HEK293T (cell line): ENCODE results near the gene CPAMD8.

Experiments used
- BHLHE40 ChIP-seq: fragments of 450-650 bp; IDR thresholded peaks from 2 replicates; pipeline ENCODE4 v1.6.1; 2016; ENCODE audit warnings: mild to moderate bottlenecking, moderate library complexity, borderline replicate concordance
- ELF4 ChIP-seq: fragments of 450-650 bp; IDR thresholded peaks from 2 replicates; pipeline ENCODE4 v1.6.1; 2017; ENCODE audit warnings: antibody characterized with exemption
- FOXA1 ChIP-seq: fragments of 450-650 bp; IDR thresholded peaks from 2 replicates; pipeline ENCODE4 v1.6.1; 2016; ENCODE audit warnings: mild to moderate bottlenecking
- FOXK2 ChIP-seq: fragments of 450-650 bp; IDR thresholded peaks from 2 replicates; pipeline ENCODE4 v1.6.1; 2016; ENCODE audit warnings: mild to moderate bottlenecking
- FOXM1 ChIP-seq: fragments of 450-650 bp; IDR thresholded peaks from 2 replicates; pipeline ENCODE4 v1.6.1; 2017; ENCODE audit warnings: mild to moderate bottlenecking, borderline replicate concordance
- HDGF ChIP-seq: fragments of 450-650 bp; IDR thresholded peaks from 2 replicates; pipeline ENCODE4 v1.6.1; 2017; ENCODE audit warnings: antibody characterized with exemption, borderline replicate concordance
- LEF1 ChIP-seq: fragments of 450-650 bp; IDR thresholded peaks from 2 replicates; pipeline ENCODE4 v1.6.1; 2017; ENCODE audit warnings: mild to moderate bottlenecking, borderline replicate concordance
- NFRKB ChIP-seq: fragments of 450-650 bp; IDR thresholded peaks from 2 replicates; pipeline ENCODE4 v1.6.1; 2016; ENCODE audit warnings: mild to moderate bottlenecking, moderate library complexity
- SP1 ChIP-seq: fragments of 450-650 bp; IDR thresholded peaks from 2 replicates; pipeline ENCODE4 v1.6.1; 2017
- SUZ12 ChIP-seq: fragments of 450-650 bp; IDR thresholded peaks from 2 replicates; pipeline ENCODE4 v1.6.1; 2016; ENCODE audit warnings: mild to moderate bottlenecking
- TARDBP ChIP-seq: fragments of 450-650 bp; IDR thresholded peaks from 2 replicates; pipeline ENCODE4 v1.6.1; 2016
- ZNF384 ChIP-seq: fragments of 450-650 bp; IDR thresholded peaks from 2 replicates; pipeline ENCODE4 v1.6.1; 2016

GRCh38 chr19:16921766-16922591, 104.6 kb downstream of the CPAMD8 start:
- TF ChIP-seq NFRKB (no peak), ELF4 (no peak), BHLHE40 (no peak), SUZ12 (no peak), FOXK2 (no peak), TARDBP (no peak), HDGF (no peak), SP1 (no peak), ZNF384 (no peak), FOXM1 (no peak), FOXA1 (no peak), LEF1 (no peak)
